Parathyroid adenoma (tissue), 2 donors: Measurements from ENCODE around the gene PURA.
A peak's percentile ranks its signal among the peaks of the same experiment; 100 is the strongest.

ENCODE experiments used
- H2AFZ ChIP-seq: fragments of 300-600 bp; sonication (generic); one replicate; pipeline ENCODE4 v1.7.0; 2017; ENCODE audit warnings: antibody characterized with exemption, mild to moderate bottlenecking
- H3K27ac ChIP-seq: fragments of 300-600 bp; sonication (generic); one replicate; pipeline ENCODE4 v1.7.0; 2017
- H3K27me3 ChIP-seq: fragments of 300-600 bp; sonication (generic); one replicate; pipeline ENCODE4 v1.7.0; 2017; ENCODE audit warnings: low read length; ENCODE audit not compliant: control insufficient read depth, insufficient read depth
- H3K36me3 ChIP-seq: fragments of 300-600 bp; sonication (generic); one replicate; pipeline ENCODE4 v1.7.0; 2017; ENCODE audit warnings: low read length; ENCODE audit not compliant: control insufficient read depth, insufficient read depth
- H3K4me1 ChIP-seq: fragments of 300-600 bp; sonication (generic); one replicate; pipeline ENCODE4 v1.7.0; 2017; ENCODE audit warnings: control low read depth
- H3K4me2 ChIP-seq: fragments of 300-600 bp; sonication (generic); one replicate; pipeline ENCODE4 v1.7.0; 2017; ENCODE audit warnings: low read length
- H3K4me3 ChIP-seq: fragments of 300-600 bp; sonication (generic); one replicate; pipeline ENCODE4 v1.7.0; 2017; ENCODE audit warnings: low read depth, low read length
- H3K79me2 ChIP-seq: fragments of 300-600 bp; sonication (generic); one replicate; pipeline ENCODE4 v1.7.0; 2017; ENCODE audit warnings: control low read depth
- H3K9ac ChIP-seq: fragments of 300-600 bp; sonication (generic); one replicate; pipeline ENCODE4 v1.7.0; 2017; ENCODE audit warnings: mild to moderate bottlenecking
- H3K9me3 ChIP-seq: fragments of 300-600 bp; sonication (generic); one replicate; pipeline ENCODE4 v1.7.0; 2017; ENCODE audit warnings: low read length; ENCODE audit not compliant: control insufficient read depth
- CTCF ChIP-seq: fragments of 300-600 bp; sonication (generic); IDR thresholded peaks from one replicate; pipeline ENCODE4 v1.7.0; 2017; ENCODE audit warnings: antibody characterized with exemption, mild to moderate bottlenecking
- donor health status: primary hyperparathyroidism.

Gene PURA

DNA sequence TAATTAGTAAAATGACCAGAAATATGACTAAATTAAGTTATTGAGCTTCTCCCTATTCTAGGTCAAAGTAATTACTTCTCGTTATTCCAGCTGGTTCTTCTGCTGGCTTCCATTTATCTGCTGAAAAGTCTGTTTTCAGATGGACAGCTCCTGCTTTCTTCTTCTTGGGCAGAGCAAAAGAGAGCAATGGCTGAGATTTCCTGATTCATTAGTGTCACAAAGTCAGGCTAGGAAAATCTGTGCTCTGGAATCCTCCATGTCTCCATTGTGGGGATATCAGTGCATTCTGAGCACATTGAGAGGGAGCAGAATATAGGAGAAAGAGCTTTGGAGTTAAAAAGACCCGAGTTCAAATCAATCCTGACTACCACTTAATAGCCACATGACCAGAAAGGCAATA is 37.1 kb upstream of the PURA start:
- Histone ChIP-seq H3K27me3 (no peaks in the 10 kb centered on the region), H3K79me2 (no peaks in the 10 kb centered on the region), H3K4me3 (no peak overlapping the region), H3K36me3 (no peaks in the 10 kb centered on the region), H3K9ac (no peak overlapping the region), H3K27ac (no peak overlapping the region), H2AFZ (peak overlapping the region; percentile 11), H3K4me1 (no peaks in the 10 kb centered on the region), H3K4me2 (no peak overlapping the region), H3K9me3 (no peaks in the 10 kb centered on the region)
- no peak for TF ChIP-seq CTCF

DNA sequence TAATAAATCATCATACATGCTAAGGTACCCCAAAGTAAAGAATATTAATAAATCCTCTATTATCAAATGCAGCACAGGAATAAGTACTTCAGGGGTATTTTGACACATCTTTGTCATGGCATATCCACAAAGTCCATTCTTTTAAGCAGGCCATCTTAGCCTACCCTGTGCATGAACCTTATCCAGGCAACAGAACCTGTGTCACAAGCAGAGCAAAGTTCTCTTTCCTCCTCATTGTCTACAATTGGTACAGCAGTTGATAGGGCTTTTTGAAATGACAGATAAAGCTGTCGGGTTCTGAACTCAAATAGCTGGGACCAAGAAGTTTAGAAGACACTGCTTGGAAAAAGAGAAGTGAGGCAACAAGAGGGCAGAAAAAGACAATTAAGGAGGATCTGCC is 30.8 kb upstream of the PURA start:
- Histone ChIP-seq H3K9ac (no peak overlapping the region), H3K4me2 (no peak overlapping the region), H2AFZ (no peak overlapping the region), H3K4me1 (peaks cover 8% of the 10 kb centered on the region), H3K27me3 (no peaks in the 10 kb centered on the region), H3K4me3 (no peak overlapping the region), H3K36me3 (no peaks in the 10 kb centered on the region), H3K9me3 (no peaks in the 10 kb centered on the region), H3K27ac (no peak overlapping the region), H3K79me2 (no peaks in the 10 kb centered on the region)
- no peak for TF ChIP-seq CTCF

DNA sequence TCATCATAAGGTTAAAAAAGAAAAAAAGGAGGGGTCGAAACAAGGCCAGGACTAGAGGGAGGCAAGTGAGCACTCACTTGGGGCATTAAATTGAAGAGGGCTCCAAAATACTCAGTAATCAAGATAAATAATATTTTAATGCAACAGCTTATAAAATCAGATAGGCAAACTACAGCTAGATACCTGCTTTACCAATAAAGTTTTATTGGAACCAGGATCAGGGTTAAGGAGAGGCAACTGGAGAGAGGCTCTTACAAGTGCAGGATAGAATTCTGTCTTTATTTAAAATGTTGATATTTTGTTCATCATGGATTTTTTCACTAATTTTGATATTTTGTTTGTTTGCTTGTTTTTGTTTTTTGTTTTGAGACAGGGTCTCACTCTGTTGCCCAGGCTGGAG is 30.3 kb upstream of the PURA start:
- no peak overlapping the region for H3K4me2 ChIP-seq
- no peaks in the 10 kb centered on the region for H3K9me3 ChIP-seq
- no peak overlapping the region for H3K27ac ChIP-seq
- H3K27me3 ChIP-seq, result no peaks in the 10 kb centered on the region
- TF ChIP-seq CTCF, result no peak
- H2AFZ ChIP-seq, result no peak overlapping the region
- no peak overlapping the region for H3K9ac ChIP-seq
- no peak overlapping the region for H3K4me3 ChIP-seq
- peaks cover 8% of the 10 kb centered on the region for H3K4me1 ChIP-seq
- H3K36me3 ChIP-seq, result no peaks in the 10 kb centered on the region
- H3K79me2 ChIP-seq, result no peaks in the 10 kb centered on the region

DNA sequence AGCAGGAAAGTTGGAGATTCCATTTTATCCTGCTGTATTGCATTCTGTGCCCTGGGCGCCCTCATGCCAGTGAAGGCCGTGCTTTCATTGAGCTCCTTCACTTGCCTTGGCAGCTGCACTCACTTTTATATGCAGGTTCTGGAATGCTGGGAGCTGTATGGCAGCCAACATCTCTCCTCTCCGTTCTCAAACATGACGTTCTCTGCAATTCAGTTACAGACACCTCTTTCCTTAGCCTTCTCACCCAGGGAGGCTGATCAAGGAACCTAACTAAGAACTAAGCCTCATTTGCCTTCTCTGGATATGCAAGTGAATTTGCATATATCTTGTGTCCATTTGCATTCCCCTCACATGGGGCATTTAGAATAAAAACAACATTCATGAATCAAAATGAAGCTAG is 29.4 kb upstream of the PURA start:
- TF ChIP-seq CTCF, result no peak
- Histone ChIP-seq H3K36me3 (no peaks in the 10 kb centered on the region), H3K4me3 (no peak overlapping the region), H2AFZ (peak overlapping the region; percentile 89), H3K4me2 (no peak overlapping the region), H3K79me2 (no peaks in the 10 kb centered on the region), H3K27ac (peak overlapping the region; percentile 22), H3K4me1 (peaks cover 8% of the 10 kb centered on the region), H3K9me3 (no peaks in the 10 kb centered on the region), H3K9ac (no peak overlapping the region), H3K27me3 (no peaks in the 10 kb centered on the region)

DNA sequence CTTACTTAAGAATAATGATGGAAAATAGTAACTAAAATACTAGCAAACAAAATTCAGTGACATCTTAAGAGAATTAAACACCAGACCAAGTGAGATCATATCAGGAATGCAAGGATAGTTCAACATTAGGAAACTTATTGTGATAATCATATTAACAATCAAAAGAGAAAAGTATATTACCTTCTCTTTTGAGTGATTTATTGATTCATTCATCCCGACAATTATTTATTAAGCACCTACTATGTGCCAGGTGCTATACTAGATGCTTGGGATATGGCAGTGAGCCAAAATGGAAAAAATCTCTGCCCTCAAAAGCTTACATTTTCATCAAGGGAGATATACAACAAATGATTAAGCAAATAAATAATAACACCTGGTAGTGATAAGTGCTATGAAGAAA is 23.7 kb upstream of the PURA start:
- Histone ChIP-seq H3K79me2 (no peaks in the 10 kb centered on the region), H3K4me1 (no peaks in the 10 kb centered on the region), H3K9ac (no peak overlapping the region), H2AFZ (no peak overlapping the region), H3K27me3 (no peaks in the 10 kb centered on the region), H3K36me3 (no peaks in the 10 kb centered on the region), H3K9me3 (no peaks in the 10 kb centered on the region), H3K27ac (no peak overlapping the region), H3K4me3 (no peak overlapping the region), H3K4me2 (no peak overlapping the region)
- TF ChIP-seq CTCF, result no peak
